Iris pigment epithelial cell (primary cell): ENCODE results near the gene PLA2G2D.

ENCODE experiments used
- DNase-seq: peaks from one replicate; pipeline ENCODE4 v3.0.0-alpha.2; 2011; ENCODE audit warnings: low read depth

The PLA2G2D gene

DNA sequence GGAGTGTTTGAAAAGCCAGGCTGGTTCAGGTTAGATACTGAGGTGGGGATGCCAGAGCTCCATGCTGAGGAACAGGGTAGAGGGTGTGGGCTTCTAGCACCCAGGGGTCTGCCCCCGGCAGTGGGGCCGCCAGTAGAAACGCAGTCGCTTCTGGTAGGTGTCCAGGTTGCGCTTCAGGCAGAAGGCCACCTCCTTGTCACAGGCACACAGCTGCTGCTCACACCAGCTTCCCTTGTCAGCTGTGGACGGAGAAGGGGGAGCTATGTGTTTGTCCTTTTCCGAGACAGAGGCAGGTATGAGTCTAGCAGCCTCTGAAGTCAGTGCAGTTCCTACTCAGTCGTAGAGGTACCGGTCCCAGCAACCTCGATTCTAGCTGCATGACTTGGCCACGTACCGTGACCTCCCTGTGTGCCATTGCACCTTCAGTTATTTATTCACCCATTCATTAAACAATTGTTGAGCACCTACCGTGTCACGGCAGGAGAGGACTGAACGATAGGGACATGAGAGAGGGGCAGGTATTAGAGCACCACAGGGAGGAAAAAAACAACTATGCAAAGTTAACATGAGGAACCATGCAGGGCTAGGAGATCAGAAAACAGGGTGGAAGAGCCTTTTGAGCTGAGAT is 5.2 kb downstream of the PLA2G2D start:
- DNase-seq = no peak

DNA sequence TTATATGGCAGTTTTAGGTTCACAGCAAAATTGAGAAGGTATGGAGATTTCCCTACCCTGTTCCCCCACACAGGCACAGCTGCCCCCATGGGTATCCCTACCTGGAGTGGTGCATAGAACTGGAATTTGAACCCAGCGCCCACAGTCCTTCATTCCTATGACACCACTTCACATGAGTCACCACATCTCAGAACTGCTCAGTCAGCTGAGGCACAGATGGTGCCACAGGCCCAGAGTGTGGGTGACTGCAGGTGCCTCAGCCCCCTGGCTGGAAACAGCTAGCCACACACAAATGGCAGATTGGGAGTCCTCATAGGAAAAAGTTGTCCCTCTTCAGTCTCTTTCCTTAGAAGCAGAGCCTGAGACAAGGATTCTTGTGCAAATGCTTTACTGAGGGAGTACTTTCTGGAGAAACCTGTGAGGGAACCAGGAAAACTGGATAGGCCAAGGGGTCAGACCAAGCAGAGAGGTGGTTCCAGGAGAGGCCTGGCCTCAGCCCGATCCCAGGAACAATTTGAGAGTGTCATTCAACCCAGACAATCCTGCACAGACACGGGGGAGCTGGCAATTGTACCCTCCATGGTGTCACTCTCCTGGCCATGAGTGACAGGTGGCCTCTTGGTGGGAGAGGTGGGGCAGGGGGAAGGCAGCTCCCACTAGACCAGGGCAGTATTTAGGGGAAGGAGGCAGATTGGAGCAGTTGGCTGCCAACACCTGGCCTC is 6.9 kb downstream of the PLA2G2D start:
- peak; percentile 7 for DNase-seq

DNA sequence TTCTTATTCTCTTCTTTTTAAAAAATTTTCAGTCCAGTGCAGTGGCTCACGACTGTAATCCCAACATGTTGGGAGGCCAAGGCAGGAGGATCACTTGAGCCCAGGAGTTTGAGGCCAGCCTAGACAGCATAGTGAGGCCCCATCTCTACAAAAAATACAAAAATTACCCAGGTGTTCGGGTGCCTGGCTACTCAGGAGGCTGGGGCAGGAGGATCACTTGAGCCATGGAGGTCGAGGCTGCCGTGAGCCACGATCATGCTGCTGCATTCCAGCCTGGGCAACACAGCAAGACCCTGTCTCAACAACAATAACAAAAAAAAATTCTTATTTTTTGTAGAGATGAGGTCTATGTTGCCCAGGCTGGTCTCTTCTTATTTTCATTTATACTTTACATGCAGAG is 7.9 kb downstream of the PLA2G2D start:
- no peak for DNase-seq

DNA sequence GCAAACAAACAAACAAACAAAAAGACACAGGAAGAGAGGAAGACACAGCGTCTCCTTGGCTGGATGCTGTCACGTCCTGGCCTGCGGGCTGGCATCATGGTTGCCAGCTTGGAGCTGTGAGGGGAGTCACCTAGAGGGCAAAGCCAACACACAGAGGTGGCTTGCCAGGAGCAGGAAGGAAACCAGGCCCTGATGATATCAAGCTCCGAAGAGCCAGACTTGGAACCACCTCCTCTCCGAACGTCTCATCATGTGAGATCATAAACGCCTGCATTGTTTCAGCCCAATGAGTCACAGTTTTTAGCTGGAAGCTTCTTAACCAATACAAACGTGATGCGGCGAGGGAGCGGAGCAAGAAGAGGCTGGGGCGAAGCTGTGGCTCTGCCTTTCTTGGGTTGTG is 8.7 kb downstream of the PLA2G2D start:
- DNase-seq = peak; percentile 53

DNA sequence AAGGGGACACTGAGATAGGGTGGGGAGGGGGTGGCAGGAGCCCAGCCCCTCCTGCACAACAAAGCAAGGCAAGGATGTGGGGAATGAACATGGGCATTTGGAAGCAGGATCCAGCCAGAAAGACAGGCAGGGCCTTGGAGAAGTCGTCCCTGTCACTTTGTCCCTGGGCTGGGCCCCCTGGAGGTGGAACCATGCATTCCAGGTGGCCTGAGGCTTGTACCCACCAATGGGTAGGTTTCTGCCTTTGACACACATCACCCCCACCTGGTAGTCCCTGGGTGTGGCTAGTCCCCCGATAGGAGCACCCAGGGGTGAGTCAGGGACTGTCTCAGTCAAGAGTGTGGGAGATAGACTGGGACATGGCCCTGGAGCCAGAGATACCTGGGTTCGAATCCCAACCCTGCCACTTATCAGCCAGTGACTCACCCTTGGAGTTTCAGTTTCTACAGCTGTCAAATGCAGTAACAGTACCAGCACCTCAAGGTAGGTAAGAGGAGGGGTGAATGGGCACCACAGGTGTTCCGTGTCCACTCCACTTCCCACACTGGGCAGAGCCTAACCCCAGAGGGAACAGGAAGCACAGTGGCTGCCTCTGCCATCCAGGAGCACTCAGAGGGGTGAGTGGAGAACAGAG is 10.0 kb downstream of the PLA2G2D start:
- no peak for DNase-seq

DNA sequence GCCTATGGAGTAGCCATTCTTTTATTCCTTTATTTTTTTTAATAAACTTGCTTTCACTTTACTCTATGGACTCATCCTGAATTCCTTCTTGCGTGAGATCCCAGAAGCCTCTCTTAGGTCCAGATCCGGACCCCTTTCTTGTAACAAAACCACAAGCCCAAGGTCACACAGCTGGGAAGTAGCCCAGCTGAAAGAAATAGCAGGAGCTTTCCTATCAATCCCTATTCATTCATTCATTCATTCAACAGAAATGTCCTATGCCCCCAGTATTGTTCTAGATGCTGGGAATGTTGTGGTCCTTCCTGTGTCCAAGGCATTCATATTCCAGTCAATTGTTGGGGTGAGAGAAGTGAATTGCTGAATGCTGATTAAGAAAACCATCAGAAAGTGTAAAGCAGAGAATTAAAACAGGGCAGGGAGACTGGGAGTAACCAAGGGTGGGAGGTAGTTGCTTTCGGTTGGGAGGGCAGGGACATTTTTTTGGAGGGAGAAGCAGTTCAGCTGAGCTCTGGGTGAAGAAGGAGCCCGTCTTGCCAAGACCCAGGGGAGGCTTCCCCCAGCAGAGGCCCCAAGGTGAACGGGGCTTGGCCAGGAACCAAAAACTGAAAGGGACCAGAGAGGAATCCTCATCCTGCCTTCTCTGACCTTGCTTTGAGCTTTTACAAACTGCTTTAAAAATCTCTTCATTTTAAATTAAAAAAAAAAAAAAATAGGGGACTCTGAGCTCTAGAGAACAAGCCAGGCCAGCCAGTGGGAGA is 10.8 kb downstream of the PLA2G2D start:
- no peak for DNase-seq

DNA sequence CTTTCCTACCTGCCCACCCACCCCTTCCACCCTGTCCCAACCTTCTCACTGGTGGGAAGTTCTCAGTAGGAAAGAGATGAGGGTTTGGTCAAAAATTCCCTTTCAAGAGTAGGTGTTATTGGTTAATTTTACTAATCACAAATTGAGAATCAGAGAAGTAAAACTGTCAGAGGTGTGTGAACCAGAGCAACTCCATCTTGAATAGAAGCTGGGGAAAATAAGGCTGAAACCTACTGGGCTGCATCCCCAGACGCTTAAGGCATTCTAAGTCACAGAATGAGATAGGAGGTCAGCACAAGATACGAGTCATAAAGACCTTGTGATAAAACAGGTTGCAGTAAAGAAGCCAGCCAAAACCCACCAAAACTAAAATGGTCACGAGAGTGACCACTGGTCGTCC is 11.5 kb downstream of the PLA2G2D start:
- peak; percentile 4 for DNase-seq

DNA sequence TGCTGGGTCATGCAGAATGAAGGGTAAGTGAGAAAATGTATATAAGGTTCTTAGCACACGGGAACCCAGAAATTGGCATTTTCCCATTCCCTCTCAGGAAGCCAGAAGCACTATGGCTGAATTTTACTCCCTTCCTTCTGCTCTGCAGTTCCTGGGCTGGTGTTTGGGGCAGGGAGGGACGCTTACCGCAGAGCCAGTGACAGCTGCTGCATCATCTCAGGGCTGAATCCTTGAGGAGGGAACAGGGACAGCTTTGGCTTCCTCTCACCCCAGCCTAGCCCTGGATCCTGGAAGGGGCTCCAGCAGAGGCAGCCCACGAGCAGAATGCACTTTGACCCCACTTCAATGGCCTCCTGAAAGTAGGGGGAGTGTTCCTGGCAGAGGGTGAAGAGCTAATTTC is 12.0 kb downstream of the PLA2G2D start:
- no peak for DNase-seq

DNA sequence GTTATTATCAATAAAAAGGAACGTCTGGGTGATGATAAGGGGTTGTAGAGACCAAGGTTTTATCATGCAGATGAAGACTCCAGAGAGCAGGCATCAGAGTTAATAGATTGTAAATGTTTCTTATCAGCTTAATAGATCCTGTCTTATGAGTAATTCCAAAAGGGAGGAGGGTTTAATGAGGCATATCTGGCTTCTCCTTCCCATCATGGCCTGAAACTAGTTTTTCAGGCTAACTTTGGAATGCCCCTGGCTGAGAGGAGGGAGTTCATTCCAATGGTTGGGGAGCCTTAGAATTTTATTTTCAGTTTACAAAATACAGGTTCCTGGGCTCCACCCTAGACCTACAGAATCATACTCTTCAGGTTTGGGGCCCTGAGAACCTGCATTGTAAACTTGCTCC is 13.5 kb downstream of the PLA2G2D start:
- no peak for DNase-seq

DNA sequence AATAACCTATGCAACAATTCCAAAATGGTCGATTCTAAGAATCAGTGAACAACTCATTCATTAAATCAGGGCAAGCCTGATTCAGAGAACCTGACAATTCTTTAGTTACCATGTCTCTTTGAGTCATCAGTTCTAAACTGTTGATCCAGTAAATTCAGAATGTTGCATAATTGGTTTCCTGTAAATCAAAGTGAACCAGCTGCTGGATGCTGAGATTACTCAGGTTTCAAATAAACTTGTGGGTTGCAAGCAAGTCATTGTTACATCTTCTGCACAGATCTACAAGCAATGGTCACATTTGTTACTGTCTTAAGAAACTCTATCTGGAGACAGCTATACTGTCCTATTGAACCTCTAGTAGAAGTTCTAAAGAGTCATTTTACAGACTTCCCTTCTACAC is 16.5 kb downstream of the PLA2G2D start:
- DNase-seq = peak; percentile 89

DNA sequence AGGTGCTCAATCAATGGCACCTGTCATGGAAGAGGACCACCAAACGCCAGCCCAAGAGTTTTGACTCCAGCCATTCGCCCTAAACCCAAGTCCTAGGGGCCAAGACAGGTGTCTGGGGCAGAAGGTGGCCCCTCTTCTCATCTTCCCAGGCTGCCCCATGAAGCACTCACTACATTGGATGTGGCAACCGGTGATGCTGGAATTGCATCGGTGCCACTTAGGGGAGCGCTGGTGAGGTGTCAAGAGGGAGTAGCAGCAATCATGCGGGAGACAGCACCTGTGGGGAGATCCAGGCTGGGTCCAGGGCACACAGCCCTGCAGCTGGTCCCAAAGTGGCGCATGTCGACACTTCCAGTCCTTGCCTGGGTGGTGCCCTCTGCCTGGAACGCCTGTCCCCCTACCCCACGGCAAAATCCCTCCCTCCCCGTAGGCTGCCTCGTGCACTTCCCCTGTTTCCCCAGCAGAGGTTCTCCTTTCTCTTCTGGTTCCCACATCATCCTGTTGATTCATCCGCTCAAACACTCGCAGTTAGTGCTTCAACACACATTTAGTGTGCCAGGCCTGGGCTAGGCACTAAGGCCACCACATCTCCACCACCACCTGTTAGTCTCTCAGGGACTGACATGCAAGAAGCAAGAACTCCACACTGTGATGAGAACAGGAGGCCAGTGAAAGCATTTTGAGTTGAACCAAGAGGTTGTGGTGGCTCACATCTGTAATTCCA is 18.5 kb downstream of the PLA2G2D start:
- peak; percentile 62 for DNase-seq

DNA sequence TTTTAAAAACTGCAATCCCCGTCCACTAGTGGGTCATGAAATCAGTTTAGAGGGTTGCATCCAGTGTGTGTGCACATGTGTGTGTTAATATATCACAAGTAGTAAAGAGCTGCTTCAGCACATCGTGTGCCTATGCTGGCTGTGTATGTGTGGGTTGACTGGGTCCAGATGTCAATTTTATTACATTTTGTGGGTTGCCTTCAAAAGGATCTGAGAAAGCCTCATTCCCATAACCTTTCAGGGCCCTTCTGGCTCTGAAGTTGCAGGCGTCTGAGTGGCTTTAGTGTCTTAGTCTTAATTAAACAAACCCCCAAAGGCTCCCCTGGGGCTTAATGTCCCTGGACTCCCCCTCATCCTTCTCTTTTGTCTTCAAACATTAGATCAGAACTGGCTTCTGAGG is 19.8 kb downstream of the PLA2G2D start:
- no peak for DNase-seq

DNA sequence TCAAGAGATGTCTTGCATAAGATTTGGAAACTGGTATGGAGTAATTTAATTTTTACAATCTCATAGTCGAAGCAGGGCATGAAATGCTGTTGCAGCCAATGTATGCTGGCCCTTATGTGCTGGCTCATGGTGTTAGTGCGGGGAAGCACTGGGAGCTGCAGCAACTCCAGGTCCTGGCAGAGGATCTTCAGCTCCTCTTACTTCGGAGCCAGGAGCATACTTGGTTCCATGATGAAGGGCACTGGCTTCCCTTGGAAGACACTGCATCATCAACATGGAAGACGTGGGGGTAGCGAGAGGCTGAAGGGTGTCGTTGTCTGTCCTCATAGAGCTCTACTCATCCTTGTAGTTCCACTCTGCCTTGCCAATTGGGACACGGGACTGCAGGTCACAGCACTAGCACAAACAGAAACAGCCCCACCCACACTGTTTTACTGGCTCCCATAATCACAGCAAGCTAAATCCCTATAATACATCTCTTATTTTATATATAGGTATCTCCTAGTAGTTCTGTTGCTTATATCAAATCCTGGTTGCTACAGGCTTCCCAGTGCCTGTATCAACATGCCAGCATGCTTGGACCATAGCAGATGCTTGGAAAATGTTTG is 22.4 kb downstream of the PLA2G2D start:
- no peak for DNase-seq

DNA sequence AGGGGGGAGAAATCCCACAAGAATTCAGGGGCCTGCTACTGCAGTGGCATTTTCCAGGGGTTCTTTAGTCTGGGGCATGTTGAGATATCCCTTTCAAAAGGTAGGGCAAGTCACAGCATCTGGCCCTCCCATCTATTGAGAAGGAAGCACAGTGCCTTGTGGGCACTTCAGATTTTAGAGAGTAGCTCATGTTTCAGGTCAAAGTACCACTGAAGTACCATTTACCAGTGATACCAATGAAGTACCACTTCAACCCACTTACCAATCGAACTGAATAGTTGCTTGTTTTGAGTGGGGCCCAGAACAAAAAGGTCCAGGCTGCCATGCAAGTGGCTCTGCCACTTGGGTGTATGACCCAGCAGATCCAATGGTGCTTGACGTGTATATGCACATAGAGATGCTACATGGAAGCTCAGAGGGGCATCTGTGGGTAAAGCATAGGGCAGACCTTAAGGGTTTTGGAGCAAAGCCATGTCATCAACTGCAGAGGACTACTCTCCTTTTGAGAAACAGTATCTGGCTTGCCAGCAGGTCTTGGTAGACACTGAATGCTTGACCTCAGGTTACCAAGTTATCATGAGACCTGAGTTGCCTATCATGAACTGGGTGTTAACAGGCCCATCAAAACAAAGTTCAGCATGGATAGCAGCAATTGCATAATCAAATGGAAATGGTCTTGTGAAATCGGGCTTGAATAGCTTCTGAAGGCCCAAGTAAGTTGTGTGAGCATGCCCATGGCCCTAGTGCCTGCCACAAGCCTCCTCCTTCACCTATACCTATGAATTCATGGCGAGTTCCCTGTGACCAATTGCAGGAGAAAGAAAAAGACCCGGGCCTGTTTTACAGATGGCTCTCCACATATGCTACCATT is 23.5 kb downstream of the PLA2G2D start:
- DNase-seq = peak; percentile 20

DNA sequence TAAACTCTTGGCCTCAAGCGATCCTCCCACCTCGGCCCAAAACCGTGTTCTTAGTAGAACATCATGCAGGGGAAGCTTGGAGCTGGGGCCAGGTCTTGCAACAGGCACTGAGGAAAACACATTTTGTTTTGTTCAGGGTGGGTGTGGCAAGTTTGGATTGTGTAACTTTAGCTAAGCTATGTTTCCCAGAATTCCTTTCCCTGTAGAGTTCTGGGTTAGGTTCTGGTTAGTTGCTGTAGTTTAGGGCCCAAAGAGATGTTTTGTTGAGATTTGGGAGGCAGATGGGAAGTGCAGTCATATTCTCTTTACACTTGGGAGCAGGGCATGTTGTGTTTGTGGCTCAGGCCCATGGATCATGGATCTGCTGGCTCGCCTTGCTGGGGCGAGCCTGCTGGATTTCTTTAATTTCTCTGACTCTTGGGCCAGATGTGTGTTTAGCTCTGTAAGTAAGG is 25.4 kb downstream of the PLA2G2D start:
- DNase-seq = peak; percentile 7

DNA sequence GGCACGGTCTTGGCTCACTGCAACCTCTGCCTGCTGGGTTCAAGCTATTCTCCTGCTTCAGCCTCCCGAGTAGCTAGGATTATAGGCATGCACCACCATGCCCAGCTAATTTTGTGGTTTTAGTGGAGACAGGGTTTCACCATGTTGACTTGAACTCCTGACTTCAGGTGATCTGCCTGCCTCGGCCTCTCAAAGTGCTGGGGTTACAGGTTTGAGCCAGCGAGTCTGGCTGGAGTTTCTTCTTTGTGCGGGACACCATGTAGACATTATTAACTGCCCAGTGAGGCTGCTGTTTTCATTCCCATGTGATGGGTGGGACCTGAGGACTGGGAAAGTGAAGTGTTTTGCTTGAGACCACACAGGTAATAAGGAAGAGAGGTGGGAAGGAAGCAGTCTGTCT is 26.0 kb downstream of the PLA2G2D start:
- DNase-seq = no peak

DNA sequence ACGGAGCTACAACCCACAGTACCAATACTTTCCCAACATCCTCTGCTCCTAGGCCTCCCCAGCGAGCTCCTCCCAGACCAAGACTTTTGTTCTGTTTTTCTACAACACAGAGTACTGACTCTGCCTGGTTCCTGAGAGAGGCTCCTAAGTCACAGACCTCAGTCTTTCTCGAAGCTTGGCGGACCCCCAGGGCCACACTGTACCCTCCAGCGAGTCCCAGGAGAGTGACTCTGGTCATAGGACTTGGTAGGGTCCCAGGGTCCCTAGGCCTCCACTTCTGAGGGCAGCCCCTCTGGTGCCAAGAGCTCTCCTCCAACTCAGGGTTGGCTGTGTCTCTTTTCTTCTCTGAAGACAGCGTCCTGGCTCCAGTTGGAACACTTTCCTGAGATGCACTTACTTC is 28.7 kb downstream of the PLA2G2D start:
- no peak for DNase-seq

DNA sequence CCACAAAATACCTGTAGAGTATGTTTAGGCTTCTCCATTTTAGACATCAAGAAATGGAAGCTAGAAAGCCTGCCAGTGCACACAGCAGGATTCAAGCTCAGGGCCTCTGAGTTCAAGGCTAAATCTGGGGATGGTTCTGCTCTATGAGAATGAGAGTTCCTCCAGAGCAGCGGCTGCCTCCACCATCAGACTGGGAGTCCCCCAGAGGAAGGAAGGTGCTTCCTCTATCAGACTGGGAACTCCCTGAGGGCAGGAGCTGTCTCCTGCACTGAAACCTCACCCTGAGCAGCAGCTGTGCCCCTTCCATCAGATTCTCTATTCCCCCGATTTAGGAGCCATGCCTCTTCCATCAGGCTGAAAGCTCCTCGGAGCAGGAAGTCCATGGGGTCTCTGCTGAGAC is 29.2 kb downstream of the PLA2G2D start:
- no peak for DNase-seq

DNA sequence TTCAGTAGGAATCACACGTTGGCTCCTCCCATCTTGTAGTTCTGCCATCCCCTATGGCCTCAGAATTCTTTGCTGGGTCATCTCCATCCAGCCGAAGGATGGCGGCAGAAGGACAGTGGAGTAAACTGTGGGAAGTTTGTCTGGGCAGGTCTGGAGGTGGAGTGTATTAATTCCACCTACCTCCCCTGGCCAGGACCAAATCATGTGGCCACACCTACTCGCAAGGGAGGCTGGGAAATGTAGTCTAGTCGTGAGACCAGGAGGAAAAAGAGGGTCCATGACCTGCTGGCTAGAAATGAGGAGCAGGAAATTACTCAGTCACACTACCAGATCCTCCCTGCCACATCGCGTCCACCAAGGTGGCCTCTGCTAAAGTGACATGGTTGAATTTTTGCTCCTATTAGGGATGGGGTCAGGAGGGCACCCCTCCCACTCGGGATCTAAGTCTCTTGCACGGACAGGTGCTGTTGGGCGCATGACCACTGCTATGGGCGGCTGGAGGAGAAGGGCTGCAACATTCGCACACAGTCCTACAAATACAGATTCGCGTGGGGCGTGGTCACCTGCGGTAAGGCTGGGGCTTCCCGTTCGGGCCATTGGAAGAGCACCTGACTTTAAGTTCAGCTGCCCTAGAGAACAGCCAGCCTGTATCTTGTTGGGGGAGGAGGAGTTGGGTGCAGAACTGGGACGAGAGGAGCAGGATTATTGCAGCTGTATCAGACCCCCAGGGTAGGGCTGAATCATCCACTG is 29.8 kb downstream of the PLA2G2D start:
- DNase-seq = no peak

DNA sequence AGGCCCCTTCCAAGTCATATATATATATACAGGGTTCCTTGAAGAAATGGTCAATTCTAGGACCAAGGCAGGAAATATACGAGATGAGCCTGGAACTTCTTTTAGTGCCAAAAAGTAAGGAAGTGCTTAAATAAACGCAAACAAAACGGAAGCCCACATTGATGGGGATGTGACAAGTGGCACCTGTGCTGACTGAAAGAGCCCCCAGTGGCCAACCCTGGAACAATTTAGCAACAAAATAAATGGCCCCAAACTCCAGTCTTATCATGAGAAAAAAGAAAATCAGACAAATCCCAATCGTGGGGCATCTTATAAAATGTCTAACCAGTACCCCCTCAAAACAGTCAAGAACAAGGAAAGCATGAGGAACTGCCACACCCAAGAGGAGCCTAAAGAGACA is 31.7 kb downstream of the PLA2G2D start:
- DNase-seq = no peak
